AG09319 (cell line): Measurements from ENCODE around the gene MAPKAP1.

Experiments used
- DNase-seq: peaks from one replicate; pipeline ENCODE4 v3.0.0-alpha.2; 2010; ENCODE audit warnings: low read depth; ENCODE audit errors: extremely low read depth
- CTCF ChIP-seq: IDR thresholded peaks from 2 replicates; pipeline ENCODE4 v1.5.1; 2011; ENCODE audit warnings: low read depth, mild to moderate bottlenecking, inconsistent platforms, low read length, moderate library complexity

The MAPKAP1 gene

GRCh38 chr9:125685167-125685566 is 21.8 kb downstream of the MAPKAP1 start:
- DNase-seq, result no peak

GRCh38 chr9:125683486-125683885 is 23.5 kb downstream of the MAPKAP1 start:
- no peak for DNase-seq
- TF ChIP-seq CTCF, result no peak

More at GRCh38 chr9:125685167-125685566, 21.8 kb downstream of the MAPKAP1 start:
- TF ChIP-seq CTCF, result no peak

DNA sequence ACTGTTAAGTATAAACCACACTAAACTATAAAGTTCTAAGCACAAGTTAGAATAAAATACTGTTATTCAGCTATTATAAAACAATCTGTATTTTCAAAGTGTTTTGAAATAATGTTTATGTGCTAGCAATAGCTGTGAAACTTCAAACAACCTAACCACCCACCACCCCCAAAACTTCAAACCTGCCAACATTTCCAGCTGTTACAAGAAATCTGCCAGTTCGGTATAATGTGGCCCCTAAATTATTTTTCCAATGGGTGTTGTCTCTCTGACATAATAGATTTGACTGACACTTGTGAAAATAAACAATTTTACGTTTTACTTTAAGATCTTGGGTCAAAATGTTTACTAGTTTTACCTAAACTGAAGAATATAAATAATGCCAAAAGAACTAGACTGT is 24.7 kb downstream of the MAPKAP1 start:
- no peak for TF ChIP-seq CTCF
- no peak for DNase-seq

- DNase-seq, result no peak
These were observed 25.4 kb downstream of the MAPKAP1 start for GRCh38 chr9:125681657-125682056.

GRCh38 chr9:125681086-125681622 is 25.9 kb downstream of the MAPKAP1 start:
- no peak for DNase-seq
- TF ChIP-seq CTCF, result no peak

More at GRCh38 chr9:125681657-125682056, 25.4 kb downstream of the MAPKAP1 start:
- no peak for TF ChIP-seq CTCF

GRCh38 chr9:125680445-125680844 is 26.6 kb downstream of the MAPKAP1 start:
- no peak for TF ChIP-seq CTCF

GRCh38 chr9:125679597-125680189 is 27.3 kb downstream of the MAPKAP1 start:
- DNase-seq, result no peak
- TF ChIP-seq CTCF, result no peak

More at GRCh38 chr9:125680445-125680844, 26.6 kb downstream of the MAPKAP1 start:
- no peak for DNase-seq
